PC-9 (cell line): Measurements from ENCODE around the gene C9orf43. TPM values are rescaled to one million over a fixed set of nuclear protein-coding genes. Genes with fewer than 3 reads are reported as not detected.

Experiments
- BruUV-seq: library from RNA; stranded (reverse); fragments of 400-500 nt; replicated peaks from 2 replicates; lab custom pipeline; 2021; lab: Mats Ljungman, UMichigan
- CTCF ChIA-PET: fragments of 300-600 bp; sonication (Branson Sonifier 250); formaldehyde crosslinking; loops from one replicate; lab custom pipeline; 2022; ENCODE audit warnings: antibody characterized with exemption; lab: Charles Lee
- POLR2A ChIA-PET: fragments of 300-600 bp; sonication (Branson Sonifier 250); formaldehyde crosslinking; loops from one replicate; lab custom pipeline; 2022; ENCODE audit warnings: antibody characterized with exemption; ENCODE audit not compliant: unreplicated experiment; lab: Charles Lee
- DNase-seq, 2 experiments: peaks; one replicate each; pipeline versions ENCODE4 v3.0.0 to v3.0.0-alpha.2; 2015 to 2022; ENCODE audit warnings: mixed read lengths in 1 of 2
- H2AFZ ChIP-seq: fragments of 200-600 bp; sonication (generic); 2 replicates; pipeline ENCODE4 v1.8.1; 2017; ENCODE audit warnings: antibody characterized with exemption
- H3F3A ChIP-seq: fragments of 200-600 bp; sonication (generic); 2 replicates; pipeline ENCODE4 v1.8.1; 2017; ENCODE audit warnings: antibody characterized with exemption, mild to moderate bottlenecking, low read depth; ENCODE audit not compliant: insufficient read depth
- H3K27ac ChIP-seq: fragments of 200-600 bp; sonication (generic); 2 replicates; pipeline ENCODE4 v1.6.1; 2016; ENCODE audit warnings: mixed run types
- H3K27me3 ChIP-seq: fragments of 200-600 bp; sonication (generic); 2 replicates; pipeline ENCODE4 v1.6.1; 2016; ENCODE audit warnings: low read depth, mixed run types; ENCODE audit not compliant: insufficient read depth
- H3K36me3 ChIP-seq: fragments of 200-600 bp; sonication (generic); 2 replicates; pipeline ENCODE4 v1.6.1; 2016; ENCODE audit warnings: low read depth, mixed run types
- H3K4me1 ChIP-seq: fragments of 200-600 bp; sonication (generic); replicated peaks from 2 replicates; pipeline ENCODE4 v1.6.1; 2016; ENCODE audit warnings: mixed run types; ENCODE audit not compliant: insufficient read depth
- H3K4me2 ChIP-seq: fragments of 200-600 bp; sonication (generic); 2 replicates; pipeline ENCODE4 v1.6.1; 2017; ENCODE audit warnings: mixed run types
- H3K4me3 ChIP-seq: fragments of 200-600 bp; sonication (generic); 2 replicates; pipeline ENCODE4 v1.6.1; 2016; ENCODE audit warnings: mixed run types
- H3K79me2 ChIP-seq: fragments of 200-600 bp; sonication (generic); 2 replicates; pipeline ENCODE4 v1.6.1; 2017; ENCODE audit warnings: low read depth, mixed run types
- H3K9me2 ChIP-seq: fragments of 200-600 bp; sonication (generic); 2 replicates; pipeline ENCODE4 v1.8.1; 2017; ENCODE audit warnings: mild to moderate bottlenecking; ENCODE audit not compliant: insufficient read depth
- H3K9me3 ChIP-seq: fragments of 200-600 bp; sonication (generic); 2 replicates; pipeline ENCODE4 v1.8.1; 2016; ENCODE audit warnings: low read depth; ENCODE audit not compliant: insufficient read depth
- H4K20me1 ChIP-seq: fragments of 200-600 bp; sonication (generic); 2 replicates; pipeline ENCODE4 v1.8.1; 2017; ENCODE audit not compliant: insufficient read depth
- CTCF ChIP-seq: fragments of 200-600 bp; sonication (generic); conservative IDR thresholded peaks from 2 replicates; pipeline ENCODE4 v1.6.1; 2017; ENCODE audit warnings: mixed run types, antibody characterized with exemption, mild to moderate bottlenecking, moderate library complexity
- EZH2 ChIP-seq: fragments of 200-600 bp; sonication (generic); IDR thresholded peaks from 2 replicates; pipeline ENCODE4 v1.8.0; 2017; ENCODE audit warnings: antibody characterized with exemption, low read depth
- intact Hi-C: fragments of 100-400 bp; cut with micrococcal nuclease; formaldehyde crosslinking; loops from one replicate; pipeline ENCODE4 v1.10.0; 2022; ENCODE audit not compliant: unreplicated experiment
- total RNA-seq: library from RNA; stranded (reverse); gene quantifications from 2 replicates; pipeline ENCODE4 v1.2.3, GENCODE V29; 2021

The C9orf43 gene
- total RNA-seq, 1 experiment from 2014 or later: 2.5 TPM

- H4K20me1 ChIP-seq: no peaks in the 10 kb centered on the region
- H3K4me1 ChIP-seq: no peaks in the 10 kb centered on the region; the same call in 1 of the 2 replicates
- no peak overlapping the region for H3K27ac ChIP-seq
- no peak for TF ChIP-seq EZH2
- no peaks in the 10 kb centered on the region for H3K27me3 ChIP-seq
- H3K4me2 ChIP-seq: no peak overlapping the region
- intact Hi-C loops: no loop called here
- H3K79me2 ChIP-seq: no peaks in the 10 kb centered on the region
- no TSS peak for BruUV-seq
- ChIA-PET CTCF (no interaction called here), POLR2A (no interaction called here)
- H2AFZ ChIP-seq: no peak overlapping the region
- no peaks in the 10 kb centered on the region for H3K9me3 ChIP-seq
- no peaks in the 10 kb centered on the region; the same call in 1 of the 2 replicates for H3F3A ChIP-seq
- no peak for DNase-seq
- no peaks in the 10 kb centered on the region for H3K36me3 ChIP-seq
- H3K9me2 ChIP-seq: no peaks in the 10 kb centered on the region
- no peak overlapping the region for H3K4me3 ChIP-seq
Measured at GRCh38 chr9:113389451-113389850, 21.1 kb upstream of the C9orf43 start.

GRCh38 chr9:113390192-113390960 lies 20.2 kb upstream of the C9orf43 start:
- CTCF ChIA-PET: no interaction called here
- Histone ChIP-seq H3K27me3 (no peaks in the 10 kb centered on the region), H3K27ac (no peak overlapping the region), H3K4me3 (no peak overlapping the region), H4K20me1 (no peaks in the 10 kb centered on the region), H3K36me3 (no peaks in the 10 kb centered on the region), H3F3A (no peaks in the 10 kb centered on the region; the same call in 1 of the 2 replicates), H3K79me2 (no peaks in the 10 kb centered on the region), H3K4me2 (no peak overlapping the region), H3K9me3 (no peaks in the 10 kb centered on the region), H3K4me1 (no peaks in the 10 kb centered on the region; the same call in 1 of the 2 replicates), H2AFZ (no peak overlapping the region), H3K9me2 (no peaks in the 10 kb centered on the region)
- intact Hi-C loops: no loop called here
- no peak for TF ChIP-seq CTCF
- TF ChIP-seq EZH2: no peak
- DNase-seq: no peak
- no TSS peak for BruUV-seq
- POLR2A ChIA-PET: no interaction called here

GRCh38 chr9:113391917-113392316 lies 18.6 kb upstream of the C9orf43 start:
- POLR2A ChIA-PET: no interaction called here
- Histone ChIP-seq H3K27ac (no peak overlapping the region), H3K4me3 (no peak overlapping the region), H4K20me1 (no peaks in the 10 kb centered on the region), H3K79me2 (no peaks in the 10 kb centered on the region), H2AFZ (no peak overlapping the region), H3K9me3 (no peaks in the 10 kb centered on the region), H3K36me3 (no peaks in the 10 kb centered on the region), H3F3A (no peaks in the 10 kb centered on the region; the same call in 1 of the 2 replicates), H3K9me2 (no peaks in the 10 kb centered on the region), H3K27me3 (no peaks in the 10 kb centered on the region), H3K4me2 (no peak overlapping the region), H3K4me1 (no peaks in the 10 kb centered on the region; the same call in 1 of the 2 replicates)
- intact Hi-C loops: no loop called here
- no peak for DNase-seq
- TF ChIP-seq EZH2 (no peak), CTCF (no peak)
- CTCF ChIA-PET: no interaction called here
- no TSS peak for BruUV-seq
